ENCODE measurements around the gene TRIM7. TPM values are rescaled to one million over a fixed set of nuclear protein-coding genes. Genes with fewer than 3 reads are reported as not detected.

TRIM7 gene
- total and polyA plus RNA-seq, 7 donors, result 0.55 to 5.3 (median 1.2) TPM

DNA sequence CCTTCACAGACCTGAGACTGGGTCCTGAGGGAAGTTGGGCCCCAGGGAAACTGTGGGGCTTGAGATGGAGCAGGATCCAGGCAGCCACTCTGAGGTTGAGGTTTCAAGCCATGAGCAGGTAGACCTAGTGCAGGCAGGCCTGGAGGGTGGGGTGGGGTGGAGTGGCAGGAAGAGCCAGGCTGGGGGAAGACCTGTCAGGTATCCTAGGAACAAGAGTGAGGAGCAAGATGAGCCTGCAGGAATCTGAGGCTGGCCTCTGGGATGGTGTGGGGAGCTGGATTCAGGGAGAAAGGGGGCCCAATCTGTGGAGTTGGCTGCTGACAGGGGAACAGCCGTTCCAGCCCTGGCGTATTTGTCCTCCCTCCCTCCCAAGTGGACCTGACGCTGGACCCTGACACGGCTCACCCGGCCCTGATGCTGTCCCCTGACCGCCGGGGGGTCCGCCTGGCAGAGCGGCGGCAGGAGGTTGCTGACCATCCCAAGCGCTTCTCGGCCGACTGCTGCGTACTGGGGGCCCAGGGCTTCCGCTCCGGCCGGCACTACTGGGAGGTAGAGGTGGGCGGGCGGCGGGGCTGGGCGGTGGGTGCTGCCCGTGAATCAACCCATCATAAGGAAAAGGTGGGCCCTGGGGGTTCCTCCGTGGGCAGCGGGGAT, 28.9 kb upstream of the TRIM7 start:
- peaks cover 51 to 85% (median 57%) of the 10 kb centered on the region in 4 donors for H3K36me3 ChIP-seq
- no peaks in the 10 kb centered on the region for H3K9me3 ChIP-seq
- 91 to 92% methylated on average over 24 of the region's 24 CpGs for WGBS, 2 donors
- DNase-seq, result no peak
- H3K27ac ChIP-seq, result no peak overlapping the region
- no peak for TF ChIP-seq EP300 (IDR thresholded peaks at IDR 0.05)
- TF ChIP-seq, protein P1, sequence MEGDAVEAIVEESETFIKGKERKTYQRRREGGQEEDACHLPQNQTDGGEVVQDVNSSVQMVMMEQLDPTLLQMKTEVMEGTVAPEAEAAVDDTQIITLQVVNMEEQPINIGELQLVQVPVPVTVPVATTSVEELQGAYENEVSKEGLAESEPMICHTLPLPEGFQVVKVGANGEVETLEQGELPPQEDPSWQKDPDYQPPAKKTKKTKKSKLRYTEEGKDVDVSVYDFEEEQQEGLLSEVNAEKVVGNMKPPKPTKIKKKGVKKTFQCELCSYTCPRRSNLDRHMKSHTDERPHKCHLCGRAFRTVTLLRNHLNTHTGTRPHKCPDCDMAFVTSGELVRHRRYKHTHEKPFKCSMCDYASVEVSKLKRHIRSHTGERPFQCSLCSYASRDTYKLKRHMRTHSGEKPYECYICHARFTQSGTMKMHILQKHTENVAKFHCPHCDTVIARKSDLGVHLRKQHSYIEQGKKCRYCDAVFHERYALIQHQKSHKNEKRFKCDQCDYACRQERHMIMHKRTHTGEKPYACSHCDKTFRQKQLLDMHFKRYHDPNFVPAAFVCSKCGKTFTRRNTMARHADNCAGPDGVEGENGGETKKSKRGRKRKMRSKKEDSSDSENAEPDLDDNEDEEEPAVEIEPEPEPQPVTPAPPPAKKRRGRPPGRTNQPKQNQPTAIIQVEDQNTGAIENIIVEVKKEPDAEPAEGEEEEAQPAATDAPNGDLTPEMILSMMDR (IDR thresholded peaks at IDR 0.05), result no peak
- no peak for TF ChIP-seq POLR2A (IDR thresholded peaks at IDR 0.05)
- TF ChIP-seq POLR2AphosphoS5 (IDR thresholded peaks at IDR 0.05), result no peak
- H3K4me1 ChIP-seq, result no peaks in the 10 kb centered on the region
- H3K27me3 ChIP-seq, result no peaks in the 10 kb centered on the region
- no peak overlapping the region for H3K4me3 ChIP-seq
- intact Hi-C loops (cut with DNase I), result no loop called here

DNA sequence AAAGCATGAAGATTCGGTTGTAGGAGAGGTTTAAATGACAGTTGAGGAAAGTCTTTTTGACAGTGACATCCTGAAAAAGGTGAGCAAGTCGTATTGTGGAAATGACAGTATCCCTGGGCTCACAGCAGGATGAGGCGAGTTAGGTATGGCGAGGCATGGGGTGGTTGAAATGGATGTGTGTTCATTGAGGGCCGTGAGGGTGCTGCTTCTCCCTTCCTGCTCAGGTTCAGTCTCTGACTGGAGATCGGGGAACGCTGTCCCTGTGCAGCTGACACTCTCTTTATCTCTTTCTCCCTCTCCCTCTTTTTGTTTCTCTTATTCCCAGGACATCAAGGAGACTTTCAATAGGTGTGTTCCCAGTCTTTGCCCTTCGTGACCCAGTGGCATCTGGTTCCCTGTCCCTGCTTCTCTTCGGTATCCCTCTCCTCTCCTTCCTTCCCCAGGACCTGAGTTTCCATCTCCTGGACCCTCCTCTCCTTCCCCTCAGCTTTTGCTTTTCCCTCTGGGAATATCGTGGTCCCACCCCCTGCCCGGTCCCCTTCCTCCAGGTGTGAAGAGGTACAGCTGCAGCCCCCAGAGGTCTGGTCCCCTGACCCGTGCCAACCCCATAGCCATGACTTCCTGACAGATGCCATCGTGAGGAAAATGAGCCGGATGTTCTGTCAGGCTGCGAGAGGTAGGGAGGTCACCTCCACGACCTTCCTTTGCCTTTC, 28.2 kb upstream of the TRIM7 start:
- no peaks in the 10 kb centered on the region for H3K4me1 ChIP-seq
- WGBS, 2 donors, result 83 to 86% methylated on average over 16 of the region's 16 CpGs
- H3K4me3 ChIP-seq, result no peak overlapping the region
- intact Hi-C loops (cut with DNase I), result no loop called here
- peaks cover 44 to 84% (median 50%) of the 10 kb centered on the region in 4 donors for H3K36me3 ChIP-seq
- no peak for DNase-seq
- TF ChIP-seq, protein P1 (IDR thresholded peaks at IDR 0.05), result no peak
- no peak for TF ChIP-seq POLR2AphosphoS5 (IDR thresholded peaks at IDR 0.05)
- TF ChIP-seq POLR2A (IDR thresholded peaks at IDR 0.05), result no peak
- no peak for TF ChIP-seq EP300 (IDR thresholded peaks at IDR 0.05)
- H3K27me3 ChIP-seq, result no peaks in the 10 kb centered on the region
- no peak overlapping the region for H3K27ac ChIP-seq
- no peaks in the 10 kb centered on the region for H3K9me3 ChIP-seq

DNA sequence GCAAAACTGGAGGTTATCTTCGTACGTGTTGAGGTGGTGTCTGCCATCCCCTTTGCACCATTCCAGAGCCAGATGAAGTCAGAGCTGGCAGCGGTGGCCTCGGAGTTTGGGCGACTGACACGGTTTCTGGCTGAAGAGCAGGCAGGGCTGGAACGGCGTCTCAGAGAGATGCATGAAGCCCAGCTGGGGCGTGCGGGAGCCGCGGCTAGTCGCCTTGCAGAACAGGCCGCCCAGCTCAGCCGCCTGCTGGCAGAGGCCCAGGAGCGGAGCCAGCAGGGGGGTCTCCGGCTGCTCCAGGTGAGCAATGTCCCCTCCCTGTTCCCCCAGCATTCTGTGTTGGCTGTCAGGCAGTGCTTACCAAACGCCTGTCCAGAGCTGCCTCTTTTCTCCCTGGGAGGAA, 27.6 kb upstream of the TRIM7 start:
- DNase-seq, result no peak
- intact Hi-C loops (cut with DNase I), result no loop called here
- TF ChIP-seq POLR2A (IDR thresholded peaks at IDR 0.05) (no peak), POLR2AphosphoS5 (IDR thresholded peaks at IDR 0.05) (no peak), EP300 (IDR thresholded peaks at IDR 0.05) (no peak)
- TF ChIP-seq, protein P1 (IDR thresholded peaks at IDR 0.05), result no peak
- H3K4me1 ChIP-seq, result no peaks in the 10 kb centered on the region
- no peak overlapping the region for H3K4me3 ChIP-seq
- 88 to 92% methylated on average over 18 of the region's 18 CpGs for WGBS, 2 donors
- no peaks in the 10 kb centered on the region for H3K27me3 ChIP-seq
- peaks cover 38 to 79% (median 43%) of the 10 kb centered on the region in 4 donors for H3K36me3 ChIP-seq
- no peaks in the 10 kb centered on the region for H3K9me3 ChIP-seq
- no peak overlapping the region for H3K27ac ChIP-seq

DNA sequence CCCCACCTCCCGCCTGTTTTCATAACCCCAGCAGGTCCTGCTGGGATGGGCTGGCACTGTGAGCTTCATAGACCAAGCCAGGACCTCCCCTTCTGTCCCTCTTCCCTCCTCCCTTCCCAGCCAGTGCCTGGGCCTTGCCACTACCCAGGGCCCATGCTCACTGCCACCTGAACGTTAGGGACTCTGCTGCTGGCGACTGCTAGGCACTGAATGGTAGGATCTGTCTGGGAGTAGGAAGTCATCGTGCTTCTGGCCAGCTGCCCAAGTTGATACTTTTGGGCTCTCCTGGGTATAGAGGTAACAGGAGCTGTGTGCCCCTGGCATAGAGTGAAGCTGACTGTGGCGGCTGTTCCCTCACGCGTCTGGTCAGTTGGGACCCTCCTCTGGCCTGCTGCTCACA, 26.4 kb upstream of the TRIM7 start:
- Histone ChIP-seq H3K36me3 (peaks cover 26 to 76% (median 32%) of the 10 kb centered on the region in 4 donors), H3K27ac (no peak overlapping the region), H3K9me3 (no peaks in the 10 kb centered on the region), H3K4me3 (no peak overlapping the region), H3K27me3 (no peaks in the 10 kb centered on the region), H3K4me1 (no peaks in the 10 kb centered on the region)
- no peak for DNase-seq
- WGBS, 2 donors, result 85 to 87% methylated on average over 7 of the region's 7 CpGs
- TF ChIP-seq, protein P1 (IDR thresholded peaks at IDR 0.05), result no peak
- TF ChIP-seq EP300 (IDR thresholded peaks at IDR 0.05), result no peak
- TF ChIP-seq POLR2AphosphoS5 (IDR thresholded peaks at IDR 0.05), result no peak
- TF ChIP-seq POLR2A (IDR thresholded peaks at IDR 0.05), result no peak
- intact Hi-C loops (cut with DNase I), result no loop called here

Measured in sigmoid colon (tissue), 7 donors.